ENCODE measurements around the gene ROM1.
"Not testable (repeated sequence)": the region's sequence is repeated elsewhere in the genome, so short reads cannot be mapped to it uniquely, and the experiment has no call there.

The ROM1 gene

DNA sequence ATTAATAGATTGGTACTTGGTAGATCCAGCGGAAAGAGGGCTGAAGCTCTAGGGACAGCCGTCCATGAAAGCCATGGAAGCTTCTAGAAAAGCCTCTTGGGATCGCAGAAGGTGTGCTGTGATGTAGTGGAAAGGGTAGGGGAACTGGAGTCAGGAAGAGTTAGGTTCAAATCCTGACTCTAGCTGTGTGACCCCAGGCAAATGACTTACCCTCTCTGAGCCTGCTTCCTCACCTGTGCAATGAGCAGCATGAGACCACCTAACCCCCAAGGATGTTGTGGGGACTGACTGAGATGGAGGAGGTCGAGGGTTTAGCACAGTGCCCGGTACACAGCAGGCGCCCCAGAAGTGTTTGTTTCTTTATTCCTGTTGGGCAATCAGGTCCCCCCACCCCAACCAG is 2.7 kb upstream of the ROM1 start:
- no peak for DNase-seq (ENCODE audit: low spot score)

GRCh38 chr11:62610814-62611704 is 2.0 kb upstream of the ROM1 start:
- DNase-seq (ENCODE audit: low spot score) = no peak

DNA sequence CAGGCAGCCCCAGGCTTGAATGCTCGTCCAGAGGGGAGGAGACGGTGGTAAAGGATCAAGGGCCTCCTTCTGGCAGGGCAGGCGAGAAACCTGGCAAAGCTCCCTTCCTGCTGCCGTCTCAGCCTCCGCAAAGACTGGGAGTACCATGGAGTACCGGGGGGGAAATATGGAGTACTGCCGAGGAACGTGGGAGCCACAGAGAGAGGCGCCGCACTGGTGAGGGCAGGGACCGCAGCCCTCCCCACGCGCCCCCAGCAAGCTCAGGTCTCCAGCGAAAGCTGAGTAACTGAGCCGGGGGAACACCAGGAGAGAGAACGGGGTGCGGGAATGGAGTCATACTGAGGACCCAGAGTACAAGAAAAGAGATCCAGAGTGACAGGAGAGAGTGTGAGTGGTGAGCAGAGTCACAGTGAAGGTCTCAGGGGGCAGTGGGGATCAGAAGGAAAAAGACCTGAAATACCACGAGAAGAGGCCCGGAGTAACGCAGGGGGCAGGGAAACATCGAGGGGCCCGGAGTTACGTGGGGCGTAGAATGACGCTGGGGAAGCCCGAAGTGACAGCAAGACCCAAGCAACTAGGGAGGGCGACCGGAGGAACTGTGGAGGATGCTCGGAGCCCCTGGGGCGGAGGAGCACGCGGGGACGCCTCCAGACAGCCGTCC is 1.2 kb upstream of the ROM1 start:
- peak; percentile 72 for DNase-seq (ENCODE audit: low spot score)

DNA sequence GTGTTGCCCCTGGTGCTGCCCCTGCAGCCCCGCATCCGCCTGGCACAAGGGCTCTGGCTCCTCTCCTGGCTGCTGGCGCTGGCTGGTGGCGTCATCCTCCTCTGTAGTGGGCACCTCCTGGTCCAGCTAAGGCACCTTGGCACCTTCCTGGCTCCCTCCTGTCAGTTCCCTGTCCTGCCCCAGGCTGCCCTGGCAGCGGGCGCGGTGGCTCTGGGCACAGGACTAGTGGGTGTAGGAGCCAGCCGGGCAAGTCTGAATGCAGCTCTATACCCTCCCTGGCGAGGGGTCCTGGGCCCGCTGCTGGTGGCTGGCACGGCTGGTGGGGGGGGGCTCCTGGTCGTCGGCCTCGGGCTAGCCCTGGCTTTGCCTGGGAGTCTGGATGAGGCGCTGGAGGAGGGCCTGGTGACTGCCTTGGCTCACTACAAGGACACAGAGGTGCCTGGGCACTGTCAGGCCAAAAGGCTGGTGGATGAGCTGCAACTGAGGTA is 278 bp downstream of the ROM1 start:
- no peak for DNase-seq (ENCODE audit: low spot score)

- peak; percentile 38 for DNase-seq (ENCODE audit: low spot score)
These were observed 1.2 kb downstream of the ROM1 start for GRCh38 chr11:62614275-62614674.

DNA sequence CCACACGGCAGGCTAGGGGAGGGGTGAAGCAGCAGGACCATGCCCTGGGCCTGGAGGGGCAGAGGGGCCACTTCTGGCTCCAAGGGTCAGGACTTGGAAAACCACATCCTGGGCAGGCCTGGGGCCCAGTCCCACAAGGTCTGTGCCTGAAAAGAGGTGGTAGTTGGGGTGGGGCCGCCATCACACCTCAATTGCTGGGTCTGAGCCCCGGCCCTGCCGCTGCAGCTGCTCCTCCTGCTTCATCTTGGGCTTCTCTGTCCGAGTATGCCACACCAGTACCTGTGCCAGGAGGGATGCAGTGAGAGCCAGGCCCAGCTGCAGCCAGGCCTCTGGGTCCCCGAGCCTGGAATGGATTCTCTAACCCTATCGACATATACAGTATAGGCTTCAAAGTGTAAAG is 2.5 kb downstream of the ROM1 start:
- DNase-seq (ENCODE audit: low spot score) = no peak

GRCh38 chr11:62616957-62617356 is 3.9 kb downstream of the ROM1 start:
- DNase-seq (ENCODE audit: low spot score) = not testable (repeated sequence)

DNA sequence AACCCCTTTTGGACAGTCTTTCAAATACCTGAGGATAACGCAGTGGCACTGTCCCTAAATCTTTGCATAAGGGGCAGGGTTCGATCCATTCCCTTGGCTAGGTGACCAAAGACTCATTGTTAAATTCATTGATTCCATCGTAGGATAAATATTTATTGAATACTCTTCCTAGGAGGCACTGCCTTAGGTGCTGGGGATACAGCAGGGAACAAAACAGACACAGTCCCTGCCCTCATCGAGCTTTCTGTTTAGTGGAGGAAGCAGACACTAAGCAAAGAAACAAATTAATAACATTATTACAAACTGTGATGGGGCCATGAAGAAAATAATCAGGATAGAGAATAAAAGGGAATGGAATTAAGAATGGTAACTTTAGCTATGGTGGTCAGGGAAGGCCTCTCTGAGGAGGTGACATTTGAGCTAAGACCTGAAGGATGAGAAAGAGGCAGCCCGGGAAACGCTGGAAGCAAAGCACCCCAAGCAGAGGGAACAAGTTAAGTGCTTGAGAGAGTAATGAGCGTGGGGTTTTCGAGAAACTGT is 8.0 kb downstream of the ROM1 start:
- DNase-seq (ENCODE audit: low spot score) = no peak

DNA sequence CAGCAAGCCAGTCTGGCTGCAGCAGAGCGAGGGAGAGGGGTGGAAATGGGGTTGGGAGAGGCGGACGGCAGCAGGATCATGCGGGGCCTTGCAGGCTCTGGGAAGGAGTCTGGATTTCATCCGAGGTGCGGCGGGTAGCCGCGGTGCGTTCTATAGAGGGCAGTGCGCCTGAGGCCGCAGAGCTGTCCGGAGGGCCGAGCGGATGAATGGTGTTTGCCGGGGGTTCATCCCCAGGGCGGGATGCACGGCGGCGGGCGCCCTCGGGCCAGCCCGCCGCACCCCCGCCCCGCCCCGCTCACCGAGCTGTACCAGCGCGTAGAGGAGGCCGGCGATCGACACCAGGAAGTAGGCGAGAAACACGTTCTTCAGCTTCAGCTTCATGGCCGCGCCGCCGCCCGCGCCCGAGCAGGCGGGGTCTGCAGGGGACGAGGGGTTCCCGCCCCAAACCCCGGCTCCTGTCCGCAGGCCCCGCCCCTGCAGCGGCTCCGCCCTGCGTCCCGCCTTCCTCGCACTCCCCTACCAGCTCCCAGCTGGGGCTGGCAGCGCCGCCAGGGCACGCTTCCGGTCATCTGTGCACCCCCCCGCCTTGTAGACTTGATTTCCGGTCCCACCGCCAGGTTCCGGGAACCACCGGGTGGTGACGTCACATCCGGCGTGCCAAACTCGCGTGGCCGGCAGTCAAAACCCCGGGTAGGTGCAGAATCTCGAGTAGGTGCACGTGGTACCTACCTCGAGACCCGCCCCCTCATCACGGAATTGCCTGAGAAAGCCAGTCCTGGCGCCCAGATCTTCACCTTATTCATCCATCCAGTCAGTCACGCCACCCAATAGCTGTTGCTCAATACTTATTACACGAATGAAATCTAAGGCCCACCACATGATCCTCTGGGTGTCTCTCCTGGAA is 8.8 kb downstream of the ROM1 start, which contains the start of gene B3GAT3:
TSS of gene B3GAT3 (minus strand) at position 420 of the 904 bp plus-strand sequence. CDS start at position 381, 39 bp downstream.
- DNase-seq (ENCODE audit: low spot score) = peak; percentile 97

- DNase-seq (ENCODE audit: low spot score) = no peak
These were observed 9.5 kb downstream of the ROM1 start for GRCh38 chr11:62622476-62623089.

- DNase-seq (ENCODE audit: low spot score) = no peak
These were observed 14.7 kb downstream of the ROM1 start for GRCh38 chr11:62627713-62628112.

GRCh38 chr11:62632492-62632891 is 19.4 kb downstream of the ROM1 start:
- no peak for DNase-seq (ENCODE audit: low spot score)

DNA sequence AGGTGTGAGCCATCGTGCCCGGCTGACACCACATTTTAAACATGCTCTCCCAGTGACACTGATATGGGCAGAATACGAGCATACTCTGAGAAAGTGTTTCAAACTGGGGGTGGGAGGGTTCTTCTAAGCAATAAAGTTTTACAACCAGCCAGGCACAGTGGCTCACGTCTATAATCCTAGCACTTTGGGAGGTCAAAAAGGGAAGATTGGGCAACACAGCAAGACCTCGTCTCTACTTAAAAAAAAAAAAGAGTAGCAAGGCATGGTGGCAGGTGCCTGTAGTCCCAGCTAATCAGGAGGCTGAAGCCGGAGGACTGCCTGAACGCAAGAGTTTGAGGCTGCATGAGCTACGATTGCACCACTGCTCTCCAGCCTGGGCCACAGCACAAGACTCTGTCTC is 31.2 kb downstream of the ROM1 start:
- DNase-seq (ENCODE audit: low spot score) = no peak

DNA sequence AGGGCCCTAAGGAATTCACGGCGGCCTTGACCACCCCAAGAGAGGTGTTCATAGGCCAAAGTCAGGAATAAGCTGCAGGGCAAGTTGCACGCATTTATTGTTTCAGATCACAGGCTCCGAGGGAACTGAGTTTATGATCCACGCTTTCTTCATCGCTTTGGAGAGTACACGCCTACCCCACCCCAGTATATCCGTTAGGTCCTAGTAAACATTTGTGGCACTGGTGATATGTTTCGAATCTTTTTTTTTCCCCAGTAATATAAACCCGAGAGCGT is 32.6 kb downstream of the ROM1 start:
- DNase-seq (ENCODE audit: low spot score) = no peak

- DNase-seq (ENCODE audit: low spot score) = peak; percentile 98
These were observed 33.1 kb downstream of the ROM1 start, which contains the start of gene GANAB for GRCh38 chr11:62645946-62646824. TSS of gene GANAB (minus strand) at chr11:62646613. CDS start at chr11:62646599, 14 bp downstream.

- DNase-seq (ENCODE audit: low spot score) = no peak
These were observed 34.0 kb downstream of the ROM1 start for GRCh38 chr11:62646825-62647608.

GRCh38 chr11:62647609-62648005 is 34.5 kb downstream of the ROM1 start:
- DNase-seq (ENCODE audit: low spot score) = no peak

- DNase-seq (ENCODE audit: low spot score) = no peak
These were observed 35.3 kb downstream of the ROM1 start for GRCh38 chr11:62648185-62648966.

GRCh38 chr11:62648967-62649364 is 35.9 kb downstream of the ROM1 start:
- DNase-seq (ENCODE audit: low spot score) = no peak

Data from RKO (cell line).